GM12878 (cell line): ENCODE results near the gene HIKESHI. TPM values are rescaled to one million over a fixed set of nuclear protein-coding genes. Genes with fewer than 3 reads are reported as not detected.

ENCODE experiments used
- ATAC-seq: fragments of 200-7000 bp; cut with Tn5 transposase; 3 replicates; pipeline ENCODE4 v1.9.1; 2020; ENCODE audit warnings: mild to moderate bottlenecking, moderate library complexity
- BruUV-seq: library from RNA; stranded (reverse); fragments of 400-500 nt; replicated peaks from 2 replicates; lab custom pipeline; 2021; lab: Mats Ljungman, UMichigan
- CTCF ChIA-PET: fragments of 300-600 bp; sonication (Branson Sonifier 250); formaldehyde crosslinking; extraction: SDS; loops from one replicate; lab custom pipeline; 2021; ENCODE audit warnings: inconsistent platforms; lab: Yijun Ruan, JAX
- POLR2A ChIA-PET: fragments of 350-600 bp; formaldehyde crosslinking; extraction: SDS; loops from one replicate; lab custom pipeline; 2021; ENCODE audit warnings: inconsistent platforms; lab: Charles Lee
- RAD21 ChIA-PET: fragments of 300-600 bp; sonication (Branson Sonifier 250); formaldehyde crosslinking; loops from one replicate; lab custom pipeline; 2023; ENCODE audit warnings: antibody characterized with exemption; ENCODE audit not compliant: unreplicated experiment; lab: Charles Lee
- SMC1A ChIA-PET: fragments of 300-600 bp; sonication (Branson Sonifier 250); formaldehyde crosslinking; loops from one replicate; lab custom pipeline; 2023; ENCODE audit not compliant: unreplicated experiment, uncharacterized antibody; lab: Charles Lee
- DNase-seq: peaks from one replicate; pipeline ENCODE4 v3.0.0-alpha.2; 2011; ENCODE audit warnings: low read depth, low spot score
- FAIRE-seq: peaks from 3 replicates; lab custom pipeline; 2011; peaks lifted over from hg19 to GRCh38; lab: Jason Lieb, UNC
- H2AFZ ChIP-seq: 2 replicates; pipeline ENCODE4 v1.6.0; 2011; ENCODE audit warnings: low read depth, low read length, control low read depth; ENCODE audit not compliant: control insufficient read depth
- H3K27ac ChIP-seq: 2 replicates; pipeline ENCODE4 v1.5.1; 2011; ENCODE audit warnings: control low read depth; ENCODE audit not compliant: control insufficient read depth, insufficient read depth
- H3K27me3 ChIP-seq, 2 experiments: replicated peaks in 1 of 2; 2 replicates each; pipeline versions ENCODE4 v1.6.0 to v1.6.1; 2011; ENCODE audit warnings: low read length in 1 of 2; ENCODE audit not compliant: control insufficient read depth in 2 of 2, insufficient read depth in 2 of 2
- H3K36me3 ChIP-seq, 2 experiments: 2 replicates each; pipeline ENCODE4 v1.5.1; 2011; ENCODE audit warnings: low read length in 1 of 2; ENCODE audit not compliant: control insufficient read depth in 2 of 2, insufficient read depth in 2 of 2
- H3K4me1 ChIP-seq: 2 replicates; pipeline ENCODE4 v1.6.1; 2011; ENCODE audit warnings: mild to moderate bottlenecking, low read length, moderate library complexity, mixed read lengths; ENCODE audit not compliant: control insufficient read depth, insufficient read depth
- H3K4me2 ChIP-seq: 2 replicates; pipeline ENCODE4 v1.6.0; 2011; ENCODE audit warnings: control low read depth; ENCODE audit not compliant: control insufficient read depth, insufficient read depth
- H3K4me3 ChIP-seq: fragments of 200-600 bp; sonication (generic); 2 replicates; pipeline ENCODE4 v1.5.1; 2016
- H3K79me2 ChIP-seq: 2 replicates; pipeline ENCODE4 v1.6.0; 2011; ENCODE audit warnings: low read length; ENCODE audit not compliant: control insufficient read depth, insufficient read depth
- H3K9ac ChIP-seq: 2 replicates; pipeline ENCODE4 v1.8.0; 2011; ENCODE audit warnings: low read length, control low read depth, mixed read lengths; ENCODE audit not compliant: control insufficient read depth, insufficient read depth
- H3K9me3 ChIP-seq: replicated peaks from 3 replicates; pipeline ENCODE4 v1.5.1; 2011; ENCODE audit warnings: mild to moderate bottlenecking, low read length; ENCODE audit not compliant: control insufficient read depth, insufficient read depth
- H4K20me1 ChIP-seq: 2 replicates; pipeline ENCODE4 v1.6.0; 2011; ENCODE audit not compliant: control insufficient read depth, insufficient read depth
- ATF7 ChIP-seq: fragments of 450-650 bp; IDR thresholded peaks from 2 replicates; pipeline ENCODE4 v1.6.1; 2016; ENCODE audit warnings: low read depth, mild to moderate bottlenecking
- MYB ChIP-seq: fragments of 150-350 bp; IDR thresholded peaks from 2 replicates; pipeline ENCODE4 v1.6.1; 2014; ENCODE audit warnings: mild to moderate bottlenecking, low read depth, low read length, borderline replicate concordance
- MYC ChIP-seq: IDR thresholded peaks from 2 replicates; pipeline ENCODE4 v1.6.1; 2011; ENCODE audit warnings: mild to moderate bottlenecking, low read length, moderate library complexity, inconsistent platforms; ENCODE audit not compliant: insufficient read depth, insufficient replicate concordance, insufficient read length, severe bottlenecking
- PAX5 ChIP-seq: IDR thresholded peaks from 2 replicates; pipeline ENCODE4 v1.6.1; 2011; ENCODE audit warnings: low read depth, low read length, borderline replicate concordance
- RUNX3 ChIP-seq: IDR thresholded peaks from 2 replicates; pipeline ENCODE4 v1.6.1; 2012; ENCODE audit warnings: low read length, inconsistent platforms
- SMARCA5 ChIP-seq: fragments of 450-650 bp; IDR thresholded peaks from 2 replicates; pipeline ENCODE4 v1.6.1; 2017; ENCODE audit warnings: mild to moderate bottlenecking
- SRF ChIP-seq, 2 experiments: IDR thresholded peaks; 2 replicates each; pipeline ENCODE4 v1.6.1; 2011; ENCODE audit warnings: low read depth in 2 of 2, low read length in 2 of 2, mild to moderate bottlenecking in 1 of 2, moderate library complexity in 1 of 2
- ZNF24 ChIP-seq: fragments of 450-650 bp; IDR thresholded peaks from 2 replicates; pipeline ENCODE4 v1.6.1; 2017; ENCODE audit warnings: antibody characterized with exemption, mild to moderate bottlenecking
- WGBS: methylation state at CpG from one replicate; pipeline ENCODE4 v1.1.6; 2016; ENCODE audit warnings: low lambda C conversion rate; ENCODE audit not compliant: insufficient replicate concordance, insufficient coverage; ENCODE audit errors: missing lambda C conversion rate; 5-methylcytosine and 5-hydroxymethylcytosine counted together
- in situ Hi-C: fragments of 300-500 bp; cut with MboI; formaldehyde crosslinking; loops from 9 replicates; pipeline ENCODE4 v1.14.3; 2018; ENCODE audit warnings: mixed read lengths
- intact Hi-C: fragments of 100-400 bp; cut with micrococcal nuclease; formaldehyde crosslinking; loops from one replicate; pipeline ENCODE4 v1.14.2; 2022; ENCODE audit not compliant: unreplicated experiment
- polyA plus RNA-seq, 11 experiments: library from polyadenylated mRNA; depleted of rRNA in 4 of 11; unstranded in 6 of 11; stranded (reverse) in 5 of 11; fragments of >200 nt; fragmentation: Nextera tagmentation in 4 of 11; fragmentation: Illumina TruSeq in 1 of 11; extraction: Ambion mirVana in 4 of 11; extraction: Trizol in 1 of 11; gene quantifications; 1 replicate in 1 of 11; 2 replicates in 10 of 11; pipeline versions ENCODE4 v1.2.1 to v1.2.3, GENCODE V29; 2011 to 2016; ENCODE audit warnings: inconsistent platforms in 2 of 11, missing spikeins in 2 of 11, low read depth in 1 of 11
- total RNA-seq, 4 experiments: library from RNA; depleted of rRNA in 3 of 4; stranded (reverse); fragments of >200 nt in 3 of 4; fragmentation: Illumina TruSeq in 1 of 4; extraction: Trizol in 1 of 4; gene quantifications; 2 replicates each; pipeline versions ENCODE4 v1.2.1 to v1.2.3, GENCODE V29; 2013 to 2021
- TF ChIP-seq, protein P1 (sequence below): fragments of 450-650 bp; IDR thresholded peaks from 2 replicates; pipeline ENCODE4 v1.6.1; 2017; ENCODE audit warnings: mild to moderate bottlenecking
- TF ChIP-seq, protein P2 (sequence below), 3 experiments: IDR thresholded peaks in 2 of 3; conservative IDR thresholded peaks in 1 of 3; 2 replicates each; pipeline ENCODE4 v1.5.1; 2011; ENCODE audit warnings: low read depth in 3 of 3, low read length in 3 of 3, mild to moderate bottlenecking in 3 of 3, control low read depth in 2 of 3, moderate library complexity in 2 of 3, inconsistent platforms in 1 of 3, mixed read lengths in 1 of 3; ENCODE audit not compliant: control insufficient read depth in 2 of 3, insufficient read depth in 1 of 3; ENCODE audit errors: extremely low read depth in 1 of 3

Gene HIKESHI
- total and polyA plus RNA-seq, 10 of the 15 experiments (the other 5 are each of a cell fraction or from before 2014, with no cell fraction given): 42.3 to 228 (median 85.7) TPM

DNA sequence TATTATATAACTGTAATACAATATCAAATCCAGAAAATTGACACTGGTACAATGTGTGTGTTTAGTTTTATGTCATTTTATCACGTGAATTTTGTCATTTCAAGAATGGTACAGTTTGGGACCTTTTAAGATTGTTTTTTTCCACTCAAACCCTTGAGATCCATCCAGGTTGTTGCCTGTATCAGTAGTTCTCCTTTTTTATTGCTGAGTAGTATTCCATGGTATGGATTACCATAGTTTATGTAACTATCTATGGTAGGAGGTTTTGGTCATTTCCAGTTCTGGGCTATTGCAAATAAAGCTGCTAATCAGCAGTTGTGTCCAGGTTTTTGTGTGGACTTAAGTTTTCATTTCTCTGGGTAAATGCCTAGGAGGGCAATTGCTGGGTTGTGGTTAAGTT is 32.4 kb upstream of the HIKESHI start:
- ATAC-seq (no peak), DNase-seq (no peak)
- Histone ChIP-seq H2AFZ (no peak overlapping the region), H3K4me2 (no peak overlapping the region), H3K9ac (no peak overlapping the region), H3K36me3 (peaks cover 0 to 23% of the 10 kb centered on the region in 2 experiments; a peak in 2 of 4 replicates), H3K9me3 (peaks cover 2% of the 10 kb centered on the region; the same call in 2 of the 3 replicates), H3K27ac (no peak overlapping the region), H3K79me2 (peaks cover 48% of the 10 kb centered on the region), H3K4me1 (no peaks in the 10 kb centered on the region)
- ChIA-PET CTCF (interaction anchor here (0.9 to 1.8 kb wide), 2 partner anchors 18 to 415 kb away, joined by 3 to 5 read pairs; partner anchors contain the start of gene CCDC83), POLR2A (interaction anchor here (0.6 kb wide), 1 partner anchor 310 kb away, joined by 8 read pairs; no protein-coding TSS in a partner anchor), RAD21 (interaction anchor here (0.7 to 1.2 kb wide), 2 partner anchors 13 to 127 kb away, joined by 3 to 4 read pairs; no protein-coding TSS in a partner anchor)
- intact Hi-C loops: no loop called here
- no TSS peak for BruUV-seq
- TF ChIP-seq ZNF24: 0 out of 2 replicates have a peak, but pooled peaks have one; percentile 30
- no peak for TF ChIP-seq SMARCA5
- TF ChIP-seq RUNX3: no peak
- TF ChIP-seq MYC: no peak
- no peak for TF ChIP-seq SRF (IDR thresholded peaks at IDR 0.05; ENCODE audit: low read depth in 2 of 2, low read length in 2 of 2)
- no peak for TF ChIP-seq PAX5
- TF ChIP-seq, all 136 proteins: peak for 1
- Histone ChIP-seq H4K20me1 (no peaks in the 10 kb centered on the region), H3K4me3 (no peak overlapping the region), H3K27me3 (no peaks in the 10 kb centered on the region)
- FAIRE-seq: no peak
- SMC1A ChIA-PET: interaction anchor here (0.6 to 2.3 kb wide), 3 partner anchors 10 to 746 kb away, joined by 3 to 9 read pairs (median 3); no protein-coding TSS in a partner anchor
- 48% methylated on average over 1 of the region's 1 CpG for WGBS
- in situ Hi-C loops: no loop called here

DNA sequence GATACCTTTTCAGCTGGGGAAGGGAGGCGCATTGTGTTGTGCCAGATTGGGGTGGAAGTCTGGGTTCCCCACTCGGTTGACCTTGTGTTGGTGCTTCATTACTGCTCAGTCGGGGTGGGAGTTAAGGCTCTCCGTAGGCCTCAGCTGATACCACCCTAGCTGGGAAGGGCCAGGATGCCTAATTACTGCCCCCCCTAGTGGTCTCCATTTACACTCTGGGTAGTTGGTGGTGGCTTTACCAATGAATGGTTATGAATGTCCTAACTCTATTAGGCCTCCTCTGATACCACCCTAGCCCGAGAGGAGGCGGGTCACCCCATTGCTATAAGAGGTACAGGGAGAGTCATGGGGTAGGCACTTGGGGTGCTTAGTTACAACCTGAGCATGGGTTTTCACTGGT is 27.5 kb upstream of the HIKESHI start:
- in situ Hi-C loops: no loop called here
- no peaks in the 10 kb centered on the region for H3K27me3 ChIP-seq
- TF ChIP-seq MYB (no peak), ATF7 (no peak)
- TF ChIP-seq, protein P1, sequence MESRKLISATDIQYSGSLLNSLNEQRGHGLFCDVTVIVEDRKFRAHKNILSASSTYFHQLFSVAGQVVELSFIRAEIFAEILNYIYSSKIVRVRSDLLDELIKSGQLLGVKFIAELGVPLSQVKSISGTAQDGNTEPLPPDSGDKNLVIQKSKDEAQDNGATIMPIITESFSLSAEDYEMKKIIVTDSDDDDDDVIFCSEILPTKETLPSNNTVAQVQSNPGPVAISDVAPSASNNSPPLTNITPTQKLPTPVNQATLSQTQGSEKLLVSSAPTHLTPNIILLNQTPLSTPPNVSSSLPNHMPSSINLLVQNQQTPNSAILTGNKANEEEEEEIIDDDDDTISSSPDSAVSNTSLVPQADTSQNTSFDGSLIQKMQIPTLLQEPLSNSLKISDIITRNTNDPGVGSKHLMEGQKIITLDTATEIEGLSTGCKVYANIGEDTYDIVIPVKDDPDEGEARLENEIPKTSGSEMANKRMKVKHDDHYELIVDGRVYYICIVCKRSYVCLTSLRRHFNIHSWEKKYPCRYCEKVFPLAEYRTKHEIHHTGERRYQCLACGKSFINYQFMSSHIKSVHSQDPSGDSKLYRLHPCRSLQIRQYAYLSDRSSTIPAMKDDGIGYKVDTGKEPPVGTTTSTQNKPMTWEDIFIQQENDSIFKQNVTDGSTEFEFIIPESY: no peak
- TF ChIP-seq, protein P2, sequence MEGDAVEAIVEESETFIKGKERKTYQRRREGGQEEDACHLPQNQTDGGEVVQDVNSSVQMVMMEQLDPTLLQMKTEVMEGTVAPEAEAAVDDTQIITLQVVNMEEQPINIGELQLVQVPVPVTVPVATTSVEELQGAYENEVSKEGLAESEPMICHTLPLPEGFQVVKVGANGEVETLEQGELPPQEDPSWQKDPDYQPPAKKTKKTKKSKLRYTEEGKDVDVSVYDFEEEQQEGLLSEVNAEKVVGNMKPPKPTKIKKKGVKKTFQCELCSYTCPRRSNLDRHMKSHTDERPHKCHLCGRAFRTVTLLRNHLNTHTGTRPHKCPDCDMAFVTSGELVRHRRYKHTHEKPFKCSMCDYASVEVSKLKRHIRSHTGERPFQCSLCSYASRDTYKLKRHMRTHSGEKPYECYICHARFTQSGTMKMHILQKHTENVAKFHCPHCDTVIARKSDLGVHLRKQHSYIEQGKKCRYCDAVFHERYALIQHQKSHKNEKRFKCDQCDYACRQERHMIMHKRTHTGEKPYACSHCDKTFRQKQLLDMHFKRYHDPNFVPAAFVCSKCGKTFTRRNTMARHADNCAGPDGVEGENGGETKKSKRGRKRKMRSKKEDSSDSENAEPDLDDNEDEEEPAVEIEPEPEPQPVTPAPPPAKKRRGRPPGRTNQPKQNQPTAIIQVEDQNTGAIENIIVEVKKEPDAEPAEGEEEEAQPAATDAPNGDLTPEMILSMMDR (IDR thresholded peaks at IDR 0.05 in 2 of 3, conservative IDR thresholded peaks at IDR 0.05 in 1 of 3; ENCODE audit: control insufficient read depth in 2 of 3, extremely low read depth in 1 of 3, insufficient read depth in 1 of 3, low read depth in 3 of 3, low read length in 3 of 3): peak; percentile 10 to 24 (median 17); a peak in 1 of 6 replicates
- TF ChIP-seq, all 136 proteins: peak for 1
- no TSS peak for BruUV-seq
- FAIRE-seq: no peak
- DNase-seq: no peak
- H2AFZ ChIP-seq: no peak overlapping the region
- SMC1A ChIA-PET: interaction anchor here (1.0 to 2.0 kb wide), 6 partner anchors 10 to 233 kb away, joined by 3 to 7 read pairs (median 3); no protein-coding TSS in a partner anchor
- no peak overlapping the region for H3K27ac ChIP-seq
- H3K36me3 ChIP-seq: peaks cover 1 to 43% of the 10 kb centered on the region in 2 experiments
- RAD21 ChIA-PET: no interaction called here
- POLR2A ChIA-PET: no interaction called here
- H3K4me1 ChIP-seq: 0 out of 2 replicates have a peak, but pooled peaks cover 3% of the 10 kb centered on the region
- peak; percentile 58 for ATAC-seq
- no peak overlapping the region for H3K4me3 ChIP-seq
- no peak overlapping the region for H3K4me2 ChIP-seq
- CTCF ChIA-PET: interaction anchor here (0.7 to 1.9 kb wide), 10 partner anchors 8 to 300 kb away, joined by 3 to 9 read pairs (median 4); partner anchors contain the start of gene PICALM
- no peak overlapping the region for H3K9ac ChIP-seq
- intact Hi-C loops: no loop called here
- peaks cover 52% of the 10 kb centered on the region for H3K79me2 ChIP-seq
- WGBS: 97% methylated on average over 6 of the region's 6 CpGs
- peaks cover 4% of the 10 kb centered on the region; the same call in 2 of the 3 replicates for H3K9me3 ChIP-seq
- H4K20me1 ChIP-seq: no peaks in the 10 kb centered on the region
